ENCODE measurements around the gene DUOX2. TPM values are rescaled to one million over a fixed set of nuclear protein-coding genes. Genes with fewer than 3 reads are reported as not detected.

Gene DUOX2
- total and polyA plus RNA-seq, 2 of the 13 experiments (the other 11 are each of a cell fraction or from before 2014, with no cell fraction given): 0.08 TPM; not detected in 1

- TF ChIP-seq ZNF777 (CRISPR knock-in tag; IDR thresholded peaks at IDR 0.05): peak; percentile 27; the same call in 1 of the 2 replicates
- no peak for TF ChIP-seq THAP8 (CRISPR knock-in tag; IDR thresholded peaks at IDR 0.05; ENCODE audit: borderline replicate concordance)
- TF ChIP-seq ZKSCAN1 (IDR thresholded peaks at IDR 0.05; ENCODE audit: low read length): no peak
- TF ChIP-seq, protein P1, sequence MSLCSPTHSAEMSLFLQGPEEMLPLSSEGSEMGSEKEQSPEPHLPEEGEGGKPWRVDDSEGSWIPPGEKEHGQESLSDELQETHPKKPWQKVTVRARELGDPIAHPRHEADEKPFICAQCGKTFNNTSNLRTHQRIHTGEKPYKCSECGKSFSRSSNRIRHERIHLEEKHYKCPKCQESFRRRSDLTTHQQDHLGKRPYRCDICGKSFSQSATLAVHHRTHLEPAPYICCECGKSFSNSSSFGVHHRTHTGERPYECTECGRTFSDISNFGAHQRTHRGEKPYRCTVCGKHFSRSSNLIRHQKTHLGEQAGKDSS (CRISPR knock-in tag; IDR thresholded peaks at IDR 0.05; ENCODE audit: borderline replicate concordance, low read depth): peak; percentile 78; the same call in 1 of the 2 replicates
- TF ChIP-seq CBFB (CRISPR knock-in tag; IDR thresholded peaks at IDR 0.05): no peak
- TF ChIP-seq ZUFSP (CRISPR knock-in tag; IDR thresholded peaks at IDR 0.05; ENCODE audit: borderline replicate concordance): no peak
- no peak for TF ChIP-seq POLR2AphosphoS5 (IDR thresholded peaks at IDR 0.05; ENCODE audit: low read depth, low read length)
- TF ChIP-seq, protein P2, sequence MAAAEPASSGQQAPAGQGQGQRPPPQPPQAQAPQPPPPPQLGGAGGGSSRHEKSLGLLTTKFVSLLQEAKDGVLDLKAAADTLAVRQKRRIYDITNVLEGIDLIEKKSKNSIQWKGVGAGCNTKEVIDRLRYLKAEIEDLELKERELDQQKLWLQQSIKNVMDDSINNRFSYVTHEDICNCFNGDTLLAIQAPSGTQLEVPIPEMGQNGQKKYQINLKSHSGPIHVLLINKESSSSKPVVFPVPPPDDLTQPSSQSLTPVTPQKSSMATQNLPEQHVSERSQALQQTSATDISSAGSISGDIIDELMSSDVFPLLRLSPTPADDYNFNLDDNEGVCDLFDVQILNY (CRISPR knock-in tag; conservative IDR thresholded peaks at IDR 0.05): no peak
- peak; percentile 97 for TF ChIP-seq STAG1 (CRISPR knock-in tag; IDR thresholded peaks at IDR 0.05)
- TF ChIP-seq ZNF614 (CRISPR knock-in tag; IDR thresholded peaks at IDR 0.05; ENCODE audit: borderline replicate concordance): 0 out of 2 replicates have a peak, but pooled peaks have one; percentile 15
- TF ChIP-seq, protein P3, sequence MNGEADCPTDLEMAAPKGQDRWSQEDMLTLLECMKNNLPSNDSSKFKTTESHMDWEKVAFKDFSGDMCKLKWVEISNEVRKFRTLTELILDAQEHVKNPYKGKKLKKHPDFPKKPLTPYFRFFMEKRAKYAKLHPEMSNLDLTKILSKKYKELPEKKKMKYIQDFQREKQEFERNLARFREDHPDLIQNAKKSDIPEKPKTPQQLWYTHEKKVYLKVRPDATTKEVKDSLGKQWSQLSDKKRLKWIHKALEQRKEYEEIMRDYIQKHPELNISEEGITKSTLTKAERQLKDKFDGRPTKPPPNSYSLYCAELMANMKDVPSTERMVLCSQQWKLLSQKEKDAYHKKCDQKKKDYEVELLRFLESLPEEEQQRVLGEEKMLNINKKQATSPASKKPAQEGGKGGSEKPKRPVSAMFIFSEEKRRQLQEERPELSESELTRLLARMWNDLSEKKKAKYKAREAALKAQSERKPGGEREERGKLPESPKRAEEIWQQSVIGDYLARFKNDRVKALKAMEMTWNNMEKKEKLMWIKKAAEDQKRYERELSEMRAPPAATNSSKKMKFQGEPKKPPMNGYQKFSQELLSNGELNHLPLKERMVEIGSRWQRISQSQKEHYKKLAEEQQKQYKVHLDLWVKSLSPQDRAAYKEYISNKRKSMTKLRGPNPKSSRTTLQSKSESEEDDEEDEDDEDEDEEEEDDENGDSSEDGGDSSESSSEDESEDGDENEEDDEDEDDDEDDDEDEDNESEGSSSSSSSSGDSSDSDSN (CRISPR knock-in tag; IDR thresholded peaks at IDR 0.05): 0 out of 2 replicates have a peak, but pooled peaks have one; percentile 40
- no peak for TF ChIP-seq SNRNP70 (IDR thresholded peaks at IDR 0.05; ENCODE audit: low read depth, low read length)
- TF ChIP-seq, protein P4, sequence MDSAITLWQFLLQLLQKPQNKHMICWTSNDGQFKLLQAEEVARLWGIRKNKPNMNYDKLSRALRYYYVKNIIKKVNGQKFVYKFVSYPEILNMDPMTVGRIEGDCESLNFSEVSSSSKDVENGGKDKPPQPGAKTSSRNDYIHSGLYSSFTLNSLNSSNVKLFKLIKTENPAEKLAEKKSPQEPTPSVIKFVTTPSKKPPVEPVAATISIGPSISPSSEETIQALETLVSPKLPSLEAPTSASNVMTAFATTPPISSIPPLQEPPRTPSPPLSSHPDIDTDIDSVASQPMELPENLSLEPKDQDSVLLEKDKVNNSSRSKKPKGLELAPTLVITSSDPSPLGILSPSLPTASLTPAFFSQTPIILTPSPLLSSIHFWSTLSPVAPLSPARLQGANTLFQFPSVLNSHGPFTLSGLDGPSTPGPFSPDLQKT (CRISPR knock-in tag; IDR thresholded peaks at IDR 0.05; ENCODE audit: borderline replicate concordance): no peak
- TF ChIP-seq HNRNPL (IDR thresholded peaks at IDR 0.05; ENCODE audit: low read depth, low read length): 0 out of 2 replicates have a peak, but pooled peaks have one; percentile 40
- TF ChIP-seq ZNF30 (CRISPR knock-in tag; IDR thresholded peaks at IDR 0.05): no peak
- TF ChIP-seq ZNF567 (CRISPR knock-in tag; IDR thresholded peaks at IDR 0.05; ENCODE audit: borderline replicate concordance): 0 out of 2 replicates have a peak, but pooled peaks have one; percentile 44
- no peak for TF ChIP-seq FOXA1 (IDR thresholded peaks at IDR 0.05)
- no peak for TF ChIP-seq FOXA1 (CRISPR knock-in tag; IDR thresholded peaks at IDR 0.05)
- TF ChIP-seq FOXM1 (CRISPR knock-in tag; IDR thresholded peaks at IDR 0.05): no peak
- TF ChIP-seq ZNF850 (CRISPR knock-in tag; conservative IDR thresholded peaks at IDR 0.05): no peak
- 0 out of 2 replicates have a peak, but pooled peaks have one; percentile 22 for TF ChIP-seq YEATS2 (CRISPR knock-in tag; IDR thresholded peaks at IDR 0.05; ENCODE audit: borderline replicate concordance)
- no peak for TF ChIP-seq MTA3 (CRISPR knock-in tag; IDR thresholded peaks at IDR 0.05)
- peak; percentile 40; the same call in 1 of the 2 replicates for TF ChIP-seq ZNF598 (CRISPR knock-in tag; IDR thresholded peaks at IDR 0.05; ENCODE audit: borderline replicate concordance)
Observed at GRCh38 chr15:45162771-45163507, 49.0 kb upstream of the DUOX2 start (continued).
